HG02884 (cell line): ENCODE results near the gene LRIT2.

Source experiments
- ATAC-seq: cut with Tn5 transposase; IDR thresholded peaks from one replicate; pipeline ENCODE4 v1.9.1; 2021; ENCODE audit warnings: mild to moderate bottlenecking, moderate library complexity; ENCODE audit not compliant: unreplicated experiment

Gene LRIT2

GRCh38 chr10:84243759-84244158, 18.4 kb upstream of the LRIT2 start:
- ATAC-seq: no peak

- ATAC-seq: no peak
Observed at GRCh38 chr10:84241185-84241790, 15.9 kb upstream of the LRIT2 start, which contains the start of gene LRIT1. LRIT1 (minus strand) TSS chr10:84241546; CDS start chr10:84241439, 107 bp downstream.

- no peak for ATAC-seq
Observed at GRCh38 chr10:84238909-84239308, 13.6 kb upstream of the LRIT2 start.

- ATAC-seq: no peak
Observed at GRCh38 chr10:84237199-84238051, 12.1 kb upstream of the LRIT2 start.

GRCh38 chr10:84236807-84237198, 11.5 kb upstream of the LRIT2 start:
- no peak for ATAC-seq

GRCh38 chr10:84235096-84235495, 9.8 kb upstream of the LRIT2 start:
- no peak for ATAC-seq

- ATAC-seq: no peak
Observed at GRCh38 chr10:84234479-84234878, 9.1 kb upstream of the LRIT2 start.

GRCh38 chr10:84233940-84234339, 8.6 kb upstream of the LRIT2 start:
- no peak for ATAC-seq

GRCh38 chr10:84232376-84232775, 7.0 kb upstream of the LRIT2 start:
- no peak for ATAC-seq

- ATAC-seq: no peak
Observed at GRCh38 chr10:84230359-84230758, 5.0 kb upstream of the LRIT2 start.

- ATAC-seq: no peak
Observed at GRCh38 chr10:84227810-84228209, 2.5 kb upstream of the LRIT2 start.

- ATAC-seq: no peak
Observed at GRCh38 chr10:84226616-84227015, 1.3 kb upstream of the LRIT2 start.

- ATAC-seq: no peak
Observed at GRCh38 chr10:84224411-84225028, 824 bp downstream of the LRIT2 start.

- ATAC-seq: no peak
Observed at GRCh38 chr10:84221916-84222315, 3.4 kb downstream of the LRIT2 start.

- ATAC-seq: no peak
Observed at GRCh38 chr10:84217746-84218145, 7.6 kb downstream of the LRIT2 start.

- ATAC-seq: no peak
Observed at GRCh38 chr10:84216834-84217233, 8.5 kb downstream of the LRIT2 start.

- peak; percentile 88 for ATAC-seq
Observed at GRCh38 chr10:84214612-84215235, 10.6 kb downstream of the LRIT2 start.

GRCh38 chr10:84214046-84214572, 11.2 kb downstream of the LRIT2 start:
- ATAC-seq: peak; percentile 25

- ATAC-seq: no peak
Observed at GRCh38 chr10:84213076-84213475, 12.3 kb downstream of the LRIT2 start.

GRCh38 chr10:84212014-84212413, 13.3 kb downstream of the LRIT2 start:
- ATAC-seq: no peak

GRCh38 chr10:84211566-84211965, 13.8 kb downstream of the LRIT2 start:
- ATAC-seq: no peak
